Measurements from ENCODE around the gene AS3MT.
"Not testable (repeated sequence)": the region's sequence is repeated elsewhere in the genome, so short reads cannot be mapped to it uniquely, and the experiment has no call there.

The AS3MT gene

GRCh38 chr10:102919992-102920739 lies 50.9 kb downstream of the AS3MT start:
- no peak for DNase-seq (ENCODE audit: low spot score)

DNA sequence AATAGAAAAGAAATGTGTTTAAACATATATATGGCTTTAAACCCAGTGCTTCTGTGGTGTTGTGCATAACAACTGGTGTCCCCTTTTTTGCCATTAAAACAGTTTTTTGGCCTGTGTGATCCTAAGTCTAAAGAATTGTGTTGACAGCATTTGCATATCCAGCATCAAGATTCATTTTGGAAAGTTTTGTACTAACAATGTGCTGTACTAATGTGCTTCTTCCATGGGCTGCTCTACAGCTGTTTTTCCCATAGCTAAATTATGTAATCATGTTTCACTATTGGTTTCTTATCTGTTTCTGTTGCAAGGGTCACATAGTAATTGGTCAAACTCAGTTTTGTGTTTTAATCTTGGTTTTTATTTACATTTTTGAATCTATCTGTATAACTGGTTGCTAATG lies 54.3 kb downstream of the AS3MT start:
- DNase-seq (ENCODE audit: low spot score) = no peak

DNA sequence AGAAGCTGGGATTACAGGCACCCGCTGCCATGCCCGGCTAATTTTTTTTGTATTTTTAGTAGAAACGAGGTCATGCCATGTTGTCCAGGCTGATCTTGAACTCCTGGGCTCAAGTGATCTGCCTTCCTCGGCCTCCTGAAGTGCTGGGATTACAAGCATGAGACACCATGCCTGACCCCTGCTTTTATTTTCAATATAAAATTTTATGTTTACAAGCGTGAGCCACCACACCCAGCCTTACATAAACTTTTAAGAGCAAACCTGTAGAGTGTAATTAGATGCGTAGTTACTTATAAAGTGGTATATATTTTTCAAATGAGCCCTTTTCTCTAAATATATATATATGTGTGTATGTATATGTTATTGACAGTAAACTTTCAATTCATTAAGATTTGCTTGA lies 57.6 kb downstream of the AS3MT start:
- DNase-seq (ENCODE audit: low spot score) = no peak

DNA sequence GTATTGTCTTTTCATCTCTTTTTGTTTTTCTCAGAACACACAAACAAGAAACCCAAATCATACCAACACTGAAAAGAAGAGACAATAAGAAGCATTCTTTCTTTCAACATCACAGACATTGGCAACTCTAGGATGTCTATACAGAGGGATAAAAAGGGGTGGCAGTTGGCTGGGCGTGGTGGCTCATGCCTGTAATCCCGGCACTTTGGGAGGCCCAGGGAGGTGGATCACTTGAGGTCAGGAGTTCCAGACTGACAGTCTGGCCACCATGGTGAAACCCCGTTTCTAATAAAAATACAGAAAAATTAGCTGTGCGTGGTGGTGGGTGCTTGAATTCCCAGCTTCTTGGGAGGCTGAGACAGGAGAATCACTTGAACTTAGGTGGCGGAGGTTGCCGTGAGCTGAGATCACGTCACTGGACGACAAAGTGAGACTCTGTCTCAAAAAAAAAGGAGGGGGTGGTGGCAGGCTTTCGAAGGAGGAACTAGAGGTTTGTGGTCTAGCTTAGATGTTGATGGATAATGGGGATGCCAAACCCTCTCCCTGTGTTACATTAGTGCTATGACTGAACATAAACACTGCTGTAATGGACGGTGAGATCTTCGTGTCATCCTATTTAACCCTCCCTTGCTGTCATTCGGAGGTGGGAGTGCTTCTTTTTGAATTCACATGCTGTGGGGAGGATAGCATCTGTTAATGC lies 58.2 kb downstream of the AS3MT start:
- DNase-seq (ENCODE audit: low spot score) = no peak

DNA sequence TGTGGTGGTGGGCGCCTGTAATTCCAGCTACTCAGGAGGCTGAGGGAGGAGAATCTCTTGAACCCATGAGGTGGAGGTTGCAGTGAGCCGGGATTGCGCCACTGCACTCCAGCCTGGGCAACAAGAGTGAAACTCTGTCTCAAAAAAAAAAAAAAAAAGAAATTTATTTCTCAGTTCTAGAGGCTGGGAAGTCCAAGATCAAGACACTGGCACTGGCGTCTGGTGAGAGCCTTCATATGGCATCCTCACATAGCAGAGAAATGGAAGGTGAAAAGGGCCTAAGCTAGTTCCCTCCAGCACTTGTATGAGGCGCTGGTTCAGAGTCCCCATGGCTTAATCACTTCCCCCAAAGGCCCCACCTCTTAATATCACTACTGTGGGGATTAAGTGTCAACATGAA lies 59.2 kb downstream of the AS3MT start:
- not testable (repeated sequence) for DNase-seq (ENCODE audit: low spot score)

- DNase-seq (ENCODE audit: low spot score) = no peak
These were observed 61.5 kb downstream of the AS3MT start for GRCh38 chr10:102930720-102931119.

DNA sequence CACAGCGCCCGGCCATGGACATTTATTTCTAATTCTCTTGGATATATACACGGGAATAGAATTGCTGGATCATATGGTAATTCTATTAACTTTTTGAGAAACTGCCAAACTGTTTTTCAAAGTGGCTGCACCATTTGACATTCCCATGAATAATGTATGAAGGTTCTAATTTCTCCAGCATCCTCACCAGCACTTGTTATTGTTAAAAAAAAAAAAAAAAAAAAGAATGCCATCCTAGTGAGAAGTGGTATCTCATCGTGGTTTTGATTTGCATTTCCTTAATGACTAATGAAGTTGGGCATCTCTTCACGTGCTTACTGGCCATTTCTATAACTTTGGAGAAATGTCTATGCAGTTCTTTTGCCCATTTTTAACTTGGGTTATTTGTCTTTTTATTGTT lies 62.4 kb downstream of the AS3MT start:
- no peak for DNase-seq (ENCODE audit: low spot score)

GRCh38 chr10:102935505-102935904 lies 66.2 kb downstream of the AS3MT start:
- no peak for DNase-seq (ENCODE audit: low spot score)

- no peak for DNase-seq (ENCODE audit: low spot score)
These were observed 66.8 kb downstream of the AS3MT start for GRCh38 chr10:102935939-102936605.

GRCh38 chr10:102941401-102941800 lies 72.1 kb downstream of the AS3MT start:
- DNase-seq (ENCODE audit: low spot score) = no peak

DNA sequence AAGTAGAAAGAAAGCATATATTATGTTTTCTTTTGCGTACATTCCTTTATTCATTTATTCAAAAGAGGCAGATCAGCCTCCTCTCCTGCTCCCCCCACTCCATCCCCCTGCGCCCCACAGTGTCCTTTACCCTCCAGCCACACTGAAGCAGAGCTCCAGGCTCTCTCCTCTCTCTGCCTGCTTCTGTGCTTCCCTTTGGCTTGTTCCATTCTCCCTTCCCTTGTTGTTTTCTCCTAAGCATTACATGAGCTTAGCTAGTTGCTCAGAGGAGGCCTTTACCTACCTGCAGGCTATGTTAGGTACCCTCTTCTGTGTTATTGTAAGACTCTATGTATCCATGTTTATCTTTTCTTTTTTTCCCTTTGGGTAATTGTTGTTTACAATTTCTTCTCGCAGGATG lies 76.2 kb downstream of the AS3MT start:
- no peak for DNase-seq (ENCODE audit: low spot score)

GRCh38 chr10:102945962-102946361 lies 76.7 kb downstream of the AS3MT start:
- DNase-seq (ENCODE audit: low spot score) = no peak

DNA sequence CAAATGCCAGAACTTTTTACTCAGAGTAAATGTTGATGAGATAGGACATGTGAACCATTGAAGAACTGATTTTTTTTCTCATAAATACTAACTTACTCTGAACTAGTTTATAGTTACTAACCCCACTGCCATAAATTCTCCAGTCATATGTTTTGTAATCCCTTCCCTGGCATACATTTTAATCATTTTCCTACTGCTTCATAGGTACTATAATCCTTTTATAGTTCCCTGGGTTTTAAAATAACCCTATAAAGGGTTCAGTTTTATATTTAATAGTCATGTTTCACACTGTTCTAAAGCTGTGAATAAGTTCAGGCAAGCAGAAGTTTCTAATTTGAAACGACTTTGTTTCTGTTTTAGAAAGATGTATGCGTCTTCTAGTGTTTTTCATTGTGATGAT lies 77.7 kb downstream of the AS3MT start:
- no peak for DNase-seq (ENCODE audit: low spot score)

GRCh38 chr10:102948176-102948575 lies 78.9 kb downstream of the AS3MT start:
- peak; percentile 62 for DNase-seq (ENCODE audit: low spot score)

- DNase-seq (ENCODE audit: low spot score) = no peak
These were observed 79.5 kb downstream of the AS3MT start for GRCh38 chr10:102948786-102949185.

GRCh38 chr10:102949916-102950315 lies 80.6 kb downstream of the AS3MT start:
- DNase-seq (ENCODE audit: low spot score) = no peak

- DNase-seq (ENCODE audit: low spot score) = no peak
These were observed 82.0 kb downstream of the AS3MT start for GRCh38 chr10:102951316-102951715.
